Body of pancreas (tissue), 4 donors: Measurements from ENCODE around the gene CCSER1. TPM values are rescaled to one million over a fixed set of nuclear protein-coding genes. Genes with fewer than 3 reads are reported as not detected.
"Not testable (repeated sequence)": the region's sequence is repeated elsewhere in the genome, so short reads cannot be mapped to it uniquely, and the experiment has no call there.

Source experiments
- ATAC-seq: fragments of 150-250 bp; one replicate; pipeline ENCODE4 v1.9.1; 2016
- DNase-seq, 4 donors: peaks; one replicate each; pipeline ENCODE4 v3.0.0-alpha.2; 2019
- H3K27ac ChIP-seq, 4 donors: fragments of 200-600 bp; sonication (generic); 1 replicate in 3 of 4; 2 replicates in 1 of 4; pipeline versions ENCODE4 v1.5.1 to v1.6.1; 2016 to 2019; ENCODE audit warnings: mild to moderate bottlenecking in 1 of 4, mixed read lengths in 1 of 4, moderate library complexity in 1 of 4
- H3K27me3 ChIP-seq, 2 donors: fragments of 200-600 bp; sonication (generic); one replicate each; pipeline ENCODE4 v1.6.0; 2016; ENCODE audit warnings: mild to moderate bottlenecking in 1 of 2
- H3K36me3 ChIP-seq, 2 donors: fragments of 200-600 bp; sonication (generic); replicated peaks in 1 of 2; 2 replicates each; pipeline ENCODE4 v1.5.1; 2016; ENCODE audit warnings: low read depth in 2 of 2; ENCODE audit not compliant: insufficient read depth in 1 of 2
- H3K4me1 ChIP-seq: fragments of 200-600 bp; sonication (generic); one replicate; pipeline ENCODE4 v1.6.0; 2016
- H3K4me3 ChIP-seq, 2 donors: fragments of 200-600 bp; sonication (generic); 1 replicate in 1 of 2; 2 replicates in 1 of 2; pipeline ENCODE4 v1.5.1; 2016 to 2019
- H3K9me3 ChIP-seq, 3 donors: fragments of 200-600 bp; sonication (generic); 1 replicate in 2 of 3; 2 replicates in 1 of 3; pipeline ENCODE4 v1.5.1; 2016
- POLR2A ChIP-seq, 3 donors: fragments of 450-650 bp; IDR thresholded peaks; one replicate each; pipeline ENCODE4 v1.6.1; 2016; ENCODE audit warnings: antibody characterized with exemption in 3 of 3, mild to moderate bottlenecking in 2 of 3
- WGBS, 2 donors: methylation state at CpG; one replicate each; pipeline ENCODE4 v1.1.5; 2017; 5-methylcytosine and 5-hydroxymethylcytosine counted together
- intact Hi-C: fragments of 100-400 bp; cut with DNase I; formaldehyde crosslinking; loops from one replicate; pipeline ENCODE4 v1.15.1; 2023
- total RNA-seq, 2 donors: library from RNA; depleted of rRNA; stranded (reverse); fragments of >200 nt; gene quantifications; one replicate each; pipeline ENCODE4 v1.1.0, GENCODE V29; 2016
- TF ChIP-seq, protein P1 (sequence below), 7 experiments: fragments of 450-650 bp in 4 of 7; fragments of 200-600 bp in 3 of 7; sonication (generic) in 3 of 7; IDR thresholded peaks; one replicate each; pipeline ENCODE4 v1.5.1; 2016 to 2019; ENCODE audit warnings: antibody characterized with exemption in 7 of 7

Gene CCSER1
- total RNA-seq, 2 donors from 2014 or later, result 13.2 to 14.5 TPM

DNA sequence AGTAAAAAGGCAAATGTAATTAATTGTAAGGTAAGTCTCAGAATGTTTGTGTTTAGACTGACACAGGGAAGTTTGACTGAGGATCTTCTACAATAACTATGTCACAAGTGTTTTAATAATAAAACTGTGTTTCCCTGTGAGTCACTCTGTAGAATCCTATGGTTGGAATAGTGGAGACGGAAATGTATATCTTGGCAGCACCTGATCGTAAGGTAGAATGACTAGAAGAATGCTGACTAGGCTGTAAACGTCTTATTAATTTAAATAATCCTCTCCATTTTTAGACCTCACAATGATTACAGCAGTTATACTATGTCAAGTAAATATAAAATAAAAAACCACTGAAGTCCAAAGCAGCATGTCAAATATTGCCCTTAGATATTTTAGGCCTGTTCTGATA, 266.0 kb downstream of the CCSER1 start:
- Histone ChIP-seq H3K36me3 (no peaks in the 10 kb centered on the region), H3K4me1 (no peaks in the 10 kb centered on the region), H3K27me3 (no peaks in the 10 kb centered on the region), H3K9me3 (no peaks in the 10 kb centered on the region), H3K27ac (no peak overlapping the region), H3K4me3 (no peak overlapping the region)
- no peak for DNase-seq
- 82 to 91% methylated on average over 3 of the region's 3 CpGs for WGBS, 2 donors
- ATAC-seq, result no peak
- TF ChIP-seq, protein P1, sequence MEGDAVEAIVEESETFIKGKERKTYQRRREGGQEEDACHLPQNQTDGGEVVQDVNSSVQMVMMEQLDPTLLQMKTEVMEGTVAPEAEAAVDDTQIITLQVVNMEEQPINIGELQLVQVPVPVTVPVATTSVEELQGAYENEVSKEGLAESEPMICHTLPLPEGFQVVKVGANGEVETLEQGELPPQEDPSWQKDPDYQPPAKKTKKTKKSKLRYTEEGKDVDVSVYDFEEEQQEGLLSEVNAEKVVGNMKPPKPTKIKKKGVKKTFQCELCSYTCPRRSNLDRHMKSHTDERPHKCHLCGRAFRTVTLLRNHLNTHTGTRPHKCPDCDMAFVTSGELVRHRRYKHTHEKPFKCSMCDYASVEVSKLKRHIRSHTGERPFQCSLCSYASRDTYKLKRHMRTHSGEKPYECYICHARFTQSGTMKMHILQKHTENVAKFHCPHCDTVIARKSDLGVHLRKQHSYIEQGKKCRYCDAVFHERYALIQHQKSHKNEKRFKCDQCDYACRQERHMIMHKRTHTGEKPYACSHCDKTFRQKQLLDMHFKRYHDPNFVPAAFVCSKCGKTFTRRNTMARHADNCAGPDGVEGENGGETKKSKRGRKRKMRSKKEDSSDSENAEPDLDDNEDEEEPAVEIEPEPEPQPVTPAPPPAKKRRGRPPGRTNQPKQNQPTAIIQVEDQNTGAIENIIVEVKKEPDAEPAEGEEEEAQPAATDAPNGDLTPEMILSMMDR (IDR thresholded peaks at IDR 0.05), result no peak
- no peak for TF ChIP-seq POLR2A (IDR thresholded peaks at IDR 0.05)
- intact Hi-C loops, result no loop called here

DNA sequence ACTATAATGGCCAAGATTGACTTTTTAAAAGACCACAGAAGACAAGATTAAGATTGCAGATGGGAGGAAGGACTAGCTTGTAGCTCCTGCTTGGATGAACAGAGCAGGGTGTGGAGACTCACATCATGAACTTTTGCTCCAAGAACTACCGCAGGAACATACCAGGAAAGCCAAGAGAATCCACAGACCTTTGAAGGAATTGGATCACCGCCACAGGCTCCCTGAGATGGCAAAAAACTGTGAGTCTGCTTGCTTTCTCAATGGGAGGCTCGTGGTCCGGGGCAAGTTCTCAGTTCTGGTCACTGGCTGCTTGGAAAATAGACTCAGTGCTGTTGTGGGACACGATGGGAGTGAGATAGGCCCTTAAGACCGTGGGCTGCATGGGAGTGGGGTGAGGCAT, 276.6 kb downstream of the CCSER1 start:
- intact Hi-C loops, result no loop called here
- TF ChIP-seq, protein P1 (IDR thresholded peaks at IDR 0.05), result no peak
- TF ChIP-seq POLR2A (IDR thresholded peaks at IDR 0.05), result no peak
- DNase-seq (no peak), ATAC-seq (no peak)
- Histone ChIP-seq H3K4me3 (no peak overlapping the region), H3K4me1 (no peaks in the 10 kb centered on the region), H3K27me3 (no peaks in the 10 kb centered on the region), H3K9me3 (no peaks in the 10 kb centered on the region), H3K27ac (no peak overlapping the region), H3K36me3 (no peaks in the 10 kb centered on the region)
- WGBS, 2 donors, result 91 to 92% methylated on average over 6 of the region's 6 CpGs

DNA sequence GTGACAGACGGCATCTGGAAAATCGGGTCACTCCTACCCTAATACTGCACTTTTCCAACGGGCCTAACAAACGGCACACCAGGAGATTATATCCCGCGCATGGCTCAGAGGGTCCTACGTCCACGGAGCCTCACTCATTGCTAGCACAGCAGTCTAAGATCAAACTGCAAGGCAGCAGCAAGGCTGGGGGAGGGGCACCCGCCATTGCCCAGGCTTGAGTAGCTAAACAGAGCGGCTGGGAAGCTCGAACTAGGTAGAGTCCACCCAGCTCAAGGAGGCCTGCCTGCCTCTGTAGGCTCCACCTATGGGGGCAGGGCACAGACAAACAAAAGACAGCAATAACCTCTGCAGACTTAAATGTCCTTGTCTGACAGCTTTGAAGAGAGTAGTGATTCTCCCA, 280.7 kb downstream of the CCSER1 start:
- DNase-seq, intact Hi-C loops: not testable (repeated sequence)
- 92 to 93% methylated on average over 11 of the region's 11 CpGs for WGBS, 2 donors

DNA sequence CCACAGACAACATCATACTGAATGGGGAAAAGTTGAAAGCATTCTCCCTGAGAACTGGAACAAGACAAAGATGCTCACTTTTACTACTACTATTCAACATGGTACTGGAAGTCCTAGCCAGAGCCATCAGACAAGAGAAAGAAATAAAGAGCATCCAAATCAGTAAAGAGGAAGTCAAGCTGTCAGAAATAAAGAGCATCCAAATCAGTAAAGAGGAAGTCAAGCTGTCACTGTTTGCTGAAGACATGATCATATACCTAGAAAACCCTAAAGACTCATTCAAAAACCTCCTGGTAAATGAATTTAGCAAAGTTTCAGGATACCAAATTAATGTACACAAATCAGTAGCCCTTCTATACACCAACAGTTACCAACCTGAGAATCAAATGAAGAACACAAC, 285.6 kb downstream of the CCSER1 start:
- H3K4me1 ChIP-seq, H3K27me3 ChIP-seq, H3K27ac ChIP-seq, H3K36me3 ChIP-seq, intact Hi-C loops, H3K4me3 ChIP-seq, DNase-seq, ATAC-seq, H3K9me3 ChIP-seq: not testable (repeated sequence)

More for the DNA sequence above, 280.7 kb downstream of the CCSER1 start:
- H3K27me3 ChIP-seq, H3K27ac ChIP-seq, ATAC-seq, H3K9me3 ChIP-seq, H3K4me1 ChIP-seq, H3K4me3 ChIP-seq, H3K36me3 ChIP-seq: not testable (repeated sequence)

DNA sequence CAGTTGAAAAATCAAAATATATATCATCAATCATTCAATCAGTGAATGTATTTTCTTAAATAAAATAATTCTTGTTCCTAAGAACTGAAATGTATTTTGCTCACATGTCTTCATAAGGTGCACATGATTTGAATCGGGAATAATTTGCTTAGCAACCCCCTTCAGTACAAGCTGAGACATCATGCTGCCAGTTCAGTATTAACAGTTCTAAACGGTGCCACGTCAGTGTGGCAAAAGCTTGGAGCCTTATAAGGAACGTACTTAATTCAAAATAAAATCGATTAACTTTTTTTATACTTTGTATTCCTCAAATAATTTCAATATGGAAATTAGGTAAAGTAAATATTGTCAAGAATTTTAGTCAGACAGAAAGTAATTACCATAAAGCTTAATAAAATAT, 287.9 kb downstream of the CCSER1 start:
- Histone ChIP-seq H3K4me1 (no peaks in the 10 kb centered on the region), H3K27ac (no peak overlapping the region), H3K9me3 (no peaks in the 10 kb centered on the region), H3K27me3 (no peaks in the 10 kb centered on the region), H3K36me3 (no peaks in the 10 kb centered on the region), H3K4me3 (no peak overlapping the region)
- intact Hi-C loops, result no loop called here
- WGBS, 2 donors, result 86 to 92% methylated on average over 5 of the region's 5 CpGs
- ATAC-seq (no peak), DNase-seq (no peak)
- no peak for TF ChIP-seq POLR2A (IDR thresholded peaks at IDR 0.05)

DNA sequence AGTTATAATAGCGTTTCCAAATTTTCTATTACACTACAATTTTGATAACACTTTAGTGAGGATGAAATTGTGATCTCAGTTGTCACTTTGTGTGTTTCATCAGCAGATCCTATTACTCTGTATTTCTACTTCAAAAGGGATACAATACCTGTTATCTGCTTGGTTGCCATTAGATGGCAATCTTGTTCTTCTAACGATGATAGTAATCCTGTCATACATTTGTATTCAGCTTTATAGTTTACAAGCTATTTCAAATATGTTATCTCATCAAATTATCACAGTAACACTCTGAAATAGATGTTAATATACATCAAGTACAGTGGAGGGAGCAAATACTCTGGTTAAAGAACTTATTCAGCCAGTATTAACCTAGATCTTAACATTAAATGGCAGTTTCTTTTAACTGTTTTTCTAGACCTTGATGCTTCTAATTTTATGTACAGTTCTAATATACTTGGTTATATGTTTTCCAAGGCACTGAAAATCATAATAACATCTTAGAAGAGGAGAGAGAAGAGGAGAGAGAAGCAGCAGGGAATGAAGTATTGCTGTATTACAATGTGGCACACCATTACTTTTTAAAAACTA, 292.0 kb downstream of the CCSER1 start:
- H3K9me3 ChIP-seq, result no peaks in the 10 kb centered on the region
- ATAC-seq (peak; percentile 78), DNase-seq (no peak)
- no peak for TF ChIP-seq POLR2A (IDR thresholded peaks at IDR 0.05)
- TF ChIP-seq, protein P1 (IDR thresholded peaks at IDR 0.05), result peak in 6 of 7 experiments; percentile 29 to 65 (median 57)
- H3K27ac ChIP-seq, result no peak overlapping the region
- no peaks in the 10 kb centered on the region for H3K4me1 ChIP-seq
- intact Hi-C loops, result no loop called here
- H3K4me3 ChIP-seq, result no peak overlapping the region
- 1 to 4% methylated on average over 2 of the region's 2 CpGs for whole genome bisulfite sequencing, 2 donors
- no peaks in the 10 kb centered on the region for H3K27me3 ChIP-seq
- no peaks in the 10 kb centered on the region for H3K36me3 ChIP-seq
